HepG2 (cell line): ENCODE data around the gene EZH1. TPM values are rescaled to one million over a fixed set of nuclear protein-coding genes. Genes with fewer than 3 reads are reported as not detected.
A peak's percentile ranks its signal among the peaks of the same experiment; 100 is the strongest.

Experiments used
- AGO2 ChIP-seq: fragments of 200-400 bp; formaldehyde crosslinking; optimal IDR thresholded peaks from 2 replicates; pipeline ENCODE3; 2017; ENCODE audit warnings: mild to moderate bottlenecking, low read depth, low read length, moderate library complexity
- ARID5B ChIP-seq: IDR thresholded peaks from 2 replicates; pipeline ENCODE4 v1.4.0; 2020; ENCODE audit warnings: mild to moderate bottlenecking, missing genetic modification reagents
- ARNT2 ChIP-seq: sonication (generic); formaldehyde crosslinking; IDR thresholded peaks from 2 replicates; pipeline ENCODE4 v1.8.0; 2022; ENCODE audit warnings: mild to moderate bottlenecking, low read depth, missing genetic modification reagents, moderate library complexity
- ATF7 ChIP-seq, 2 experiments: fragments of 450-650 bp in 1 of 2; sonication (generic) in 1 of 2; formaldehyde crosslinking in 1 of 2; IDR thresholded peaks; 2 replicates each; pipeline versions ENCODE4 v1.4.0 to v1.6.1; 2016 to 2020; ENCODE audit warnings: antibody characterized with exemption in 1 of 2, mild to moderate bottlenecking in 1 of 2, missing genetic modification reagents in 1 of 2
- BATF2 ChIP-seq: sonication (generic); formaldehyde crosslinking; IDR thresholded peaks from 2 replicates; pipeline ENCODE4 v1.8.0; 2022; ENCODE audit warnings: mild to moderate bottlenecking, missing genetic modification reagents, moderate library complexity
- GPN1 ChIP-seq: sonication (generic); formaldehyde crosslinking; IDR thresholded peaks from 2 replicates; pipeline ENCODE4 v1.5.1; 2020; ENCODE audit warnings: missing genetic modification reagents, borderline replicate concordance
- HNF4A ChIP-seq: sonication (generic); formaldehyde crosslinking; IDR thresholded peaks from 2 replicates; pipeline ENCODE4 v1.4.0; 2020; ENCODE audit warnings: missing genetic modification reagents
- HNF4G ChIP-seq, 2 experiments: sonication (generic) in 1 of 2; formaldehyde crosslinking in 1 of 2; IDR thresholded peaks; 2 replicates each; pipeline versions ENCODE4 v1.4.0 to v1.6.1; 2011 to 2020; ENCODE audit warnings: borderline replicate concordance in 2 of 2, low read depth in 2 of 2, mild to moderate bottlenecking in 2 of 2, low read length in 1 of 2, missing genetic modification reagents in 1 of 2, moderate library complexity in 1 of 2
- MAFG ChIP-seq: sonication (generic); formaldehyde crosslinking; IDR thresholded peaks from 2 replicates; pipeline ENCODE4 v1.5.1; 2020; ENCODE audit warnings: mild to moderate bottlenecking, missing genetic modification reagents
- MYPOP ChIP-seq: sonication (generic); formaldehyde crosslinking; IDR thresholded peaks from 2 replicates; pipeline ENCODE4 v1.8.1; 2023; ENCODE audit warnings: mild to moderate bottlenecking, moderate library complexity, missing genetic modification reagents
- RERE ChIP-seq: IDR thresholded peaks from 2 replicates; pipeline ENCODE4 v1.6.1; 2016; ENCODE audit warnings: low read depth, missing genetic modification reagents, missing compliant biosample characterization
- ZKSCAN8 ChIP-seq: IDR thresholded peaks from 2 replicates; pipeline ENCODE4 v1.6.1; 2016; ENCODE audit warnings: borderline replicate concordance, missing genetic modification reagents, missing compliant biosample characterization
- ZNF350 ChIP-seq: sonication (generic); formaldehyde crosslinking; IDR thresholded peaks from 2 replicates; pipeline ENCODE4 v1.4.0; 2020; ENCODE audit warnings: mild to moderate bottlenecking, low read depth, missing genetic modification reagents, borderline replicate concordance
- ZNF557 ChIP-seq: sonication (generic); formaldehyde crosslinking; IDR thresholded peaks from 2 replicates; pipeline ENCODE4 v1.4.0; 2020; ENCODE audit warnings: missing genetic modification reagents
- ZNF792 ChIP-seq: IDR thresholded peaks from 2 replicates; pipeline ENCODE4 v1.6.1; 2016
- polyA plus RNA-seq, 8 experiments: library from polyadenylated mRNA; depleted of rRNA in 3 of 8; stranded (reverse) in 7 of 8; unstranded in 1 of 8; fragments of >200 nt; fragmentation: Illumina TruSeq in 4 of 8; extraction: Trizol in 4 of 8; gene quantifications; 2 replicates each; pipeline versions ENCODE4 v1.2.1 to v1.2.3, GENCODE V29; 2011 to 2016; ENCODE audit warnings: low read depth in 4 of 8, missing spikeins in 1 of 8, mixed read lengths in 1 of 8; ENCODE audit not compliant: insufficient read depth in 1 of 8
- total RNA-seq, 5 experiments: library from RNA; depleted of rRNA; stranded (reverse); fragments of >200 nt; fragmentation: Illumina TruSeq; extraction: Trizol; gene quantifications; 2 replicates each; pipeline ENCODE4 v1.2.3, GENCODE V29; 2016; ENCODE audit warnings: low read depth in 1 of 5

Gene EZH1
- total and polyA plus RNA-seq, 2 of the 13 experiments (the other 11 are each of a cell fraction or from before 2014, with no cell fraction given): 11.6 to 24.0 TPM

GRCh38 chr17:42673266-42673884 is 71.5 kb downstream of the EZH1 start (continued):
- no peak for TF ChIP-seq ARID5B (CRISPR knock-in tag)
- TF ChIP-seq ZNF792 (CRISPR knock-in tag): no peak
- no peak for TF ChIP-seq GPN1 (CRISPR knock-in tag)
- no peak for TF ChIP-seq MYPOP (CRISPR knock-in tag)
- no peak for TF ChIP-seq HNF4A (CRISPR knock-in tag)
- no peak for TF ChIP-seq RERE (CRISPR knock-in tag)
- TF ChIP-seq HNF4G (IDR thresholded peaks at IDR 0.05; ENCODE audit: borderline replicate concordance, low read depth, low read length): no peak
- TF ChIP-seq HNF4G (CRISPR knock-in tag; IDR thresholded peaks at IDR 0.05; ENCODE audit: borderline replicate concordance, low read depth): no peak
- no peak for TF ChIP-seq MAFG
- TF ChIP-seq BATF2 (CRISPR knock-in tag): no peak
- no peak for TF ChIP-seq ZNF350
- TF ChIP-seq AGO2: peak; percentile 37
- TF ChIP-seq ARNT2 (CRISPR knock-in tag): no peak
- TF ChIP-seq ATF7 (IDR thresholded peaks at IDR 0.05): no peak
- TF ChIP-seq ATF7 (CRISPR knock-in tag; IDR thresholded peaks at IDR 0.05): 0 out of 2 replicates have a peak, but pooled peaks have one; percentile 28
- TF ChIP-seq ZKSCAN8: no peak
- no peak for TF ChIP-seq ZNF557 (CRISPR knock-in tag)
